ENCODE data around the gene BSN.

Gene BSN

DNA sequence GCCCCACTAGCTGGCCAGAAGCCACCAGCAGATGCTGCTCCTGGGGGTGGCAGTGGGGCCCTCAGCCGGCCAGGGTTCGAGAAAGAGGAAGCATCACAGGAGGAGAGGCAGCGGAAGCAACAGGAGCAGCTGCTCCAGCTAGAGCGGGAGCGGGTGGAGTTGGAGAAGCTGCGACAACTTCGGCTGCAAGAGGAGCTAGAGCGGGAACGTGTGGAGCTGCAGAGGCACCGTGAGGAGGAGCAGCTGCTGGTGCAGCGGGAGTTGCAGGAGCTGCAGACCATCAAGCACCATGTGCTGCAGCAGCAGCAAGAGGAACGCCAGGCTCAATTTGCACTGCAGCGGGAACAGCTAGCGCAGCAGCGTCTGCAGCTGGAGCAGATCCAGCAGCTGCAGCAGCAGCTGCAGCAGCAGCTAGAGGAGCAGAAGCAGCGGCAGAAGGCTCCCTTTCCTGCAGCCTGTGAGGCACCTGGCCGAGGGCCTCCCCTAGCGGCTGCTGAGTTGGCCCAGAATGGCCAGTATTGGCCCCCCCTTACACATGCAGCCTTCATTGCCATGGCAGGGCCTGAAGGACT, 102.3 kb downstream of the BSN start:
- TF ChIP-seq TAF1 (IDR thresholded peaks at IDR 0.05; ENCODE audit: borderline replicate concordance, insufficient read depth, low read length) (no peak), FOXP2 (optimal IDR thresholded peaks at IDR 0.05; ENCODE audit: borderline replicate concordance, extremely low read depth, extremely low read length, insufficient read depth) (no peak), SIN3A (IDR thresholded peaks at IDR 0.05; ENCODE audit: borderline replicate concordance, insufficient read depth, low read length) (no peak), POLR2AphosphoS5 (IDR thresholded peaks at IDR 0.05; ENCODE audit: low read depth, low read length) (no peak)
- TF ChIP-seq, protein P1, sequence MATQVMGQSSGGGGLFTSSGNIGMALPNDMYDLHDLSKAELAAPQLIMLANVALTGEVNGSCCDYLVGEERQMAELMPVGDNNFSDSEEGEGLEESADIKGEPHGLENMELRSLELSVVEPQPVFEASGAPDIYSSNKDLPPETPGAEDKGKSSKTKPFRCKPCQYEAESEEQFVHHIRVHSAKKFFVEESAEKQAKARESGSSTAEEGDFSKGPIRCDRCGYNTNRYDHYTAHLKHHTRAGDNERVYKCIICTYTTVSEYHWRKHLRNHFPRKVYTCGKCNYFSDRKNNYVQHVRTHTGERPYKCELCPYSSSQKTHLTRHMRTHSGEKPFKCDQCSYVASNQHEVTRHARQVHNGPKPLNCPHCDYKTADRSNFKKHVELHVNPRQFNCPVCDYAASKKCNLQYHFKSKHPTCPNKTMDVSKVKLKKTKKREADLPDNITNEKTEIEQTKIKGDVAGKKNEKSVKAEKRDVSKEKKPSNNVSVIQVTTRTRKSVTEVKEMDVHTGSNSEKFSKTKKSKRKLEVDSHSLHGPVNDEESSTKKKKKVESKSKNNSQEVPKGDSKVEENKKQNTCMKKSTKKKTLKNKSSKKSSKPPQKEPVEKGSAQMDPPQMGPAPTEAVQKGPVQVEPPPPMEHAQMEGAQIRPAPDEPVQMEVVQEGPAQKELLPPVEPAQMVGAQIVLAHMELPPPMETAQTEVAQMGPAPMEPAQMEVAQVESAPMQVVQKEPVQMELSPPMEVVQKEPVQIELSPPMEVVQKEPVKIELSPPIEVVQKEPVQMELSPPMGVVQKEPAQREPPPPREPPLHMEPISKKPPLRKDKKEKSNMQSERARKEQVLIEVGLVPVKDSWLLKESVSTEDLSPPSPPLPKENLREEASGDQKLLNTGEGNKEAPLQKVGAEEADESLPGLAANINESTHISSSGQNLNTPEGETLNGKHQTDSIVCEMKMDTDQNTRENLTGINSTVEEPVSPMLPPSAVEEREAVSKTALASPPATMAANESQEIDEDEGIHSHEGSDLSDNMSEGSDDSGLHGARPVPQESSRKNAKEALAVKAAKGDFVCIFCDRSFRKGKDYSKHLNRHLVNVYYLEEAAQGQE (IDR thresholded peaks at IDR 0.05; ENCODE audit: insufficient read depth in 1 of 2, low read depth in 2 of 2, low read length in 2 of 2), result no peak

DNA sequence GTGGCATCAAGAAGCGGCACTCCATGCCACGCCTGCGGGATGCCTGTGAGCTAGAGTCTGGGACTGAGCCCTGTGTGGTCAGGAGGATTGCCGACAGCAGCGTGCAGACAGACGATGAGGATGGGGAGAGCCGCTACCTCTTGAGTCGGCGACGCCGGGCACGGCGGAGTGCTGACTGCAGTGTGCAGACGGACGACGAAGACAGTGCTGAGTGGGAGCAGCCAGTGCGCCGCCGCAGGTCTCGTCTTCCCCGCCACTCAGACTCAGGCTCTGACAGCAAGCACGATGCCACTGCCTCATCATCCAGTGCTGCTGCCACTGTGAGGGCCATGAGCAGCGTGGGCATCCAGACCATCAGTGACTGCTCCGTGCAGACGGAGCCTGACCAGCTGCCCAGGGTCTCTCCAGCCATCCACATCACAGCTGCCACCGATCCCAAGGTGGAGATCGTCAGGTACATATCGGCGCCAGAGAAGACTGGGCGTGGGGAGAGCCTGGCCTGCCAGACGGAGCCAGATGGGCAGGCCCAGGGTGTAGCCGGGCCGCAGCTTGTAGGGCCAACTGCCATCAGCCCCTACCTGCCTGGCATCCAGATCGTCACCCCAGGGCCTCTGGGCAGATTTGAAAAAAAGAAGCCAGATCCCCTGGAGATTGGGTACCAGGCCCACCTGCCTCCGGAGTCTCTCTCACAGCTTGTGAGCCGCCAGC, 103.1 kb downstream of the BSN start:
- TF ChIP-seq SIN3A (IDR thresholded peaks at IDR 0.05; ENCODE audit: borderline replicate concordance, insufficient read depth, low read length), result no peak
- TF ChIP-seq FOXP2 (optimal IDR thresholded peaks at IDR 0.05; ENCODE audit: borderline replicate concordance, extremely low read depth, extremely low read length, insufficient read depth), result no peak
- no peak for TF ChIP-seq POLR2AphosphoS5 (IDR thresholded peaks at IDR 0.05; ENCODE audit: low read depth, low read length)
- TF ChIP-seq, protein P1 (IDR thresholded peaks at IDR 0.05; ENCODE audit: insufficient read depth in 1 of 2, low read depth in 2 of 2, low read length in 2 of 2), result no peak
- TF ChIP-seq TAF1 (IDR thresholded peaks at IDR 0.05; ENCODE audit: borderline replicate concordance, insufficient read depth, low read length), result no peak

DNA sequence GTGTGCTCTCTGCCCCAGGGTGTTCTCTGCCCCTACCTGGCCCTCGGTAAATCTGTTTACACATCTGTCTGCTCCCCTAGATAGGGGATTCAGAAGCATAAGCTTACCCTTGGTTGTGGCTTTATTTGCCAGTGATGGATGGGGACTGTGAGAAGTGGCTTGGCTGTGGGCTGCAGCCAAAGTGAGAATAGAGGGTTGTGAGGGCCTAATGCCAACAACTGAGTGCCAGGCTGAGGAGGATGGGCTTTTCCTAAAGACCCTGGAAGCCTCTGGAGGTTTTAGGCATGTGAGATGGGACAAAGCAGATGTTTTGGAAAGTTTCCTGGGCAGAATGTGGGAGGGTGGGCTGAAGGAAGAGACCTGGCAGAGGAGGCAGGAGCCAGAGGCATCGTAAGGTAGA, 104.4 kb downstream of the BSN start:
- no peak for TF ChIP-seq TAF1 (IDR thresholded peaks at IDR 0.05; ENCODE audit: borderline replicate concordance, insufficient read depth, low read length)

- TF ChIP-seq FOXP2 (optimal IDR thresholded peaks at IDR 0.05; ENCODE audit: borderline replicate concordance, extremely low read depth, extremely low read length, insufficient read depth) (no peak), SIN3A (IDR thresholded peaks at IDR 0.05; ENCODE audit: borderline replicate concordance, insufficient read depth, low read length) (no peak), POLR2AphosphoS5 (IDR thresholded peaks at IDR 0.05; ENCODE audit: low read depth, low read length) (no peak), TAF1 (IDR thresholded peaks at IDR 0.05; ENCODE audit: borderline replicate concordance, insufficient read depth, low read length) (no peak)
- TF ChIP-seq, protein P1 (IDR thresholded peaks at IDR 0.05; ENCODE audit: insufficient read depth in 1 of 2, low read depth in 2 of 2, low read length in 2 of 2), result no peak
Measured at GRCh38 chr3:49659756-49660155, 105.5 kb downstream of the BSN start.

GRCh38 chr3:49661281-49661680, 107.0 kb downstream of the BSN start:
- no peak for TF ChIP-seq FOXP2 (optimal IDR thresholded peaks at IDR 0.05; ENCODE audit: borderline replicate concordance, extremely low read depth, extremely low read length, insufficient read depth)
- no peak for TF ChIP-seq TAF1 (IDR thresholded peaks at IDR 0.05; ENCODE audit: borderline replicate concordance, insufficient read depth, low read length)
- TF ChIP-seq SIN3A (IDR thresholded peaks at IDR 0.05; ENCODE audit: borderline replicate concordance, insufficient read depth, low read length), result no peak
- no peak for TF ChIP-seq POLR2AphosphoS5 (IDR thresholded peaks at IDR 0.05; ENCODE audit: low read depth, low read length)
- TF ChIP-seq, protein P1 (IDR thresholded peaks at IDR 0.05; ENCODE audit: insufficient read depth in 1 of 2, low read depth in 2 of 2, low read length in 2 of 2), result no peak
